NB4 (cell line): Measurements from ENCODE around the gene RNF150.

ENCODE experiments used
- DNase-seq: peaks from one replicate; pipeline ENCODE4 v3.0.0; 2010; ENCODE audit warnings: low read depth
- H3K4me3 ChIP-seq: one replicate; pipeline ENCODE4 v1.5.1; 2011; ENCODE audit warnings: mild to moderate bottlenecking, low read depth, low read length, moderate library complexity
- MYC ChIP-seq: IDR thresholded peaks from 2 replicates; pipeline ENCODE4 v1.6.1; 2011; ENCODE audit warnings: low read depth, low read length
- POLR2A ChIP-seq: IDR thresholded peaks from 2 replicates; pipeline ENCODE4 v1.6.1; 2011; ENCODE audit warnings: mild to moderate bottlenecking; ENCODE audit not compliant: insufficient read length; ENCODE audit errors: extremely low read depth
- TF ChIP-seq, protein P1 (sequence below): IDR thresholded peaks from 2 replicates; pipeline ENCODE4 v1.6.1; 2011; ENCODE audit warnings: low read depth, low read length
- TF ChIP-seq, protein P2 (sequence below): IDR thresholded peaks from one replicate; pipeline ENCODE4 v1.5.1; 2012; ENCODE audit warnings: low read depth, low read length

The RNF150 gene

DNA sequence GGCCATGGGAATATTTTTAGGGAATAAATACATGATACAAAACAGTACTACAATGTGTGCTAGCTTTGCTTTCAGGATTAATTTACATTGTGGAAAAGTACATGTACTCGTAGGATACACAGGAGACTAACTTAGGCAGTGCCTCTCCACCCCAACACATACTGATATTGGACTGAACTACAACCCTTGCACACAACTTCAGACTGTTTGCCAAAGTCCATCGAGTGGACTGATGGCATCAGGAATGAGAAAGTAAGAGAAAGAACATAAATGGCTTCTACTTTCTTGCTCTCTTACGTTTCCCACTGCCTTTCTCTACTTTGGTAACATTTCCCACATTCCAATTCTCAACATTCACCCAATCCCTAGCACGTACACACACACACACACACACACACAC lies 130.1 kb downstream of the RNF150 start:
- no peak overlapping the region for H3K4me3 ChIP-seq
- TF ChIP-seq, protein P1, sequence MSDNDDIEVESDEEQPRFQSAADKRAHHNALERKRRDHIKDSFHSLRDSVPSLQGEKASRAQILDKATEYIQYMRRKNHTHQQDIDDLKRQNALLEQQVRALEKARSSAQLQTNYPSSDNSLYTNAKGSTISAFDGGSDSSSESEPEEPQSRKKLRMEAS, result no peak
- TF ChIP-seq, protein P2, sequence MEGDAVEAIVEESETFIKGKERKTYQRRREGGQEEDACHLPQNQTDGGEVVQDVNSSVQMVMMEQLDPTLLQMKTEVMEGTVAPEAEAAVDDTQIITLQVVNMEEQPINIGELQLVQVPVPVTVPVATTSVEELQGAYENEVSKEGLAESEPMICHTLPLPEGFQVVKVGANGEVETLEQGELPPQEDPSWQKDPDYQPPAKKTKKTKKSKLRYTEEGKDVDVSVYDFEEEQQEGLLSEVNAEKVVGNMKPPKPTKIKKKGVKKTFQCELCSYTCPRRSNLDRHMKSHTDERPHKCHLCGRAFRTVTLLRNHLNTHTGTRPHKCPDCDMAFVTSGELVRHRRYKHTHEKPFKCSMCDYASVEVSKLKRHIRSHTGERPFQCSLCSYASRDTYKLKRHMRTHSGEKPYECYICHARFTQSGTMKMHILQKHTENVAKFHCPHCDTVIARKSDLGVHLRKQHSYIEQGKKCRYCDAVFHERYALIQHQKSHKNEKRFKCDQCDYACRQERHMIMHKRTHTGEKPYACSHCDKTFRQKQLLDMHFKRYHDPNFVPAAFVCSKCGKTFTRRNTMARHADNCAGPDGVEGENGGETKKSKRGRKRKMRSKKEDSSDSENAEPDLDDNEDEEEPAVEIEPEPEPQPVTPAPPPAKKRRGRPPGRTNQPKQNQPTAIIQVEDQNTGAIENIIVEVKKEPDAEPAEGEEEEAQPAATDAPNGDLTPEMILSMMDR, result no peak
- no peak for TF ChIP-seq POLR2A
- TF ChIP-seq MYC, result no peak
- DNase-seq, result no peak

DNA sequence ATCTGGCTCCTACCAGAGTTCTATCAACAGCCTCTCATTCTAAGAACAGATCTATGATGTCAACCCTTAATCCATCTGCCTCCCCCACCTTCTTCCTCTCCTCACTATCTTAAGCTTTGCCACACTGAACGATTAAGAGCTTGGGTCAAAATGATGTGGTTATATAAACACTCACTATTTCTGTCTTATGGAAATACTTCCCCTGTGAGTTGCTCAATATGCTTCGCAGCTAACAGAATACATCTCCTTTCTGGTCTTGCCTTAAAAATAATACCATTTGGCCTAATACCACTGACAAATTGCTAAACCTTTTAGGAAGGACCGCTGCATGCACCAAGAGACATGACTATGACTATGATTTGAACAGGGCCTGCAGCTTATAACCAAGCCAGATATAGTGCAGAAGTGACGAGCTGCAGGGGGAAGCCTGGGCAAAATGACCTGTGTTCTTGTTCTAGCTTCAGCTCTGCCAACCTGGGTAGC lies 130.9 kb downstream of the RNF150 start:
- no peak for DNase-seq
- TF ChIP-seq MYC, result no peak
- no peak for TF ChIP-seq POLR2A
- TF ChIP-seq, protein P1, result no peak
- TF ChIP-seq, protein P2, result no peak
- no peak overlapping the region for H3K4me3 ChIP-seq

DNA sequence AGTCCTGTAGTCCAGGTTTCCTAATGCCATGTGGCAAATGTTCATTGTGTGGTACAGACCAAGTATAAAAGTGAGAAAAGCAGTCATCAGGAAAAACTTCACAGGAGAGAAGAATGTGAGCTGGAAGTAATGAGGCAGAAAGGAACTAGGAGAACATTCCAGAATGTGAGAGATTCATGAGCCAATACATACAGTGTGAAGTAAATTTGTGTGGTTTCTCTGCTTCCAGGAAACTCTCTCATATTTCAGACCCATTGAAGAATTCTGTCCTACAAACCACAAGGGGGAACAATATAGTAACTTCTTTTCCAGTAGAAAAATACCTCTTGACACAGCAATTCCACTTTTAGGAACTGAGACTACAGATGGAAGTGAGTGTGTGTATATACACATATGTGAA lies 136.5 kb downstream of the RNF150 start:
- no peak overlapping the region for H3K4me3 ChIP-seq
- DNase-seq, result no peak
- TF ChIP-seq, protein P1, result no peak
- TF ChIP-seq POLR2A (no peak), MYC (no peak)
- TF ChIP-seq, protein P2, result no peak

DNA sequence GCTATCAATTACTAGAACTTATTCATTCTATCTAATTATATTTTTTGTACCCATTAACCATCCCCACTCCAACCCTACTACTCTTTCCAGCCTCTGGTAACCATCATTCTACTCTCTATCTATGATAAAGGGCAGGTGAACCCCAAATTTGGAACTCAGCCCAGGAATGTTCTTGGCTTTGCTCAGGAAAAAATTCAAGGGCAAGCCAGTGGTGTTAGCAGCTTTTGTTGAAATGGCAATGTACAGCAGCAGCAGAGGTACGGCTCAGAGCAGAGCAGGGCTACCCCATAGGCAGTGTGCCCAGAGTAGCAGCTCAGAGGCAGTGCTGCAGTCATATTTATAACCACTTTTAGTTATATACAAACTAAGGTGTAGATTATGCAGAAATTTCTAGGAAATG lies 138.2 kb downstream of the RNF150 start:
- DNase-seq, result no peak
- H3K4me3 ChIP-seq, result no peak overlapping the region
- TF ChIP-seq POLR2A, result no peak
- no peak for TF ChIP-seq MYC
- TF ChIP-seq, protein P2, result no peak
- TF ChIP-seq, protein P1, result no peak

DNA sequence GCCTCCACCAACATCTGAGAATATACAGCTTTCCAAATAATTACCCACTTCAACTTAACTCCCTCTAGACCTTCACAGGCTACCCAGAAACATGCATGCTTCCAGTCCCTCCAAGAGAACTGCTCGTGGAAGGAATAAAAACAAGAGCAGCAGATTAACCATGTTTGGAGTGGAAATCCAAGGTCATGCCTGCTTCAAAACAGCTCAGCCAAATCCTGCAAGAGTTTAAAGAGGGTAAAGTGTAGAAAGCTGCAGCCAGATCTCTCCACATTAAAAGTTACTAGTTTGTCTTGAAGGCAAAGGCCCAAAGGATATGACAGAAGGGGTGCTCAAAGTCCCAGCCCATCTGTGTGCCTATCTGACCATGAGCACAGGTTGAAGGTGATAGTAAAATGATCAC lies 139.3 kb downstream of the RNF150 start:
- TF ChIP-seq, protein P1, result no peak
- TF ChIP-seq, protein P2, result no peak
- TF ChIP-seq MYC, result no peak
- TF ChIP-seq POLR2A, result no peak

More for the DNA sequence above, 139.3 kb downstream of the RNF150 start:
- H3K4me3 ChIP-seq, result no peak overlapping the region
- DNase-seq, result no peak
